Left hindlimb (tissue), 1 donor: ENCODE measurements around the gene INO80D.
"Not testable (repeated sequence)": the region's sequence is repeated elsewhere in the genome, so short reads cannot be mapped to it uniquely, and the experiment has no call there.

ENCODE experiments used
- DNase-seq: peaks from one replicate; pipeline ENCODE4 v3.0.0-alpha.2; 2018

The INO80D gene

DNA sequence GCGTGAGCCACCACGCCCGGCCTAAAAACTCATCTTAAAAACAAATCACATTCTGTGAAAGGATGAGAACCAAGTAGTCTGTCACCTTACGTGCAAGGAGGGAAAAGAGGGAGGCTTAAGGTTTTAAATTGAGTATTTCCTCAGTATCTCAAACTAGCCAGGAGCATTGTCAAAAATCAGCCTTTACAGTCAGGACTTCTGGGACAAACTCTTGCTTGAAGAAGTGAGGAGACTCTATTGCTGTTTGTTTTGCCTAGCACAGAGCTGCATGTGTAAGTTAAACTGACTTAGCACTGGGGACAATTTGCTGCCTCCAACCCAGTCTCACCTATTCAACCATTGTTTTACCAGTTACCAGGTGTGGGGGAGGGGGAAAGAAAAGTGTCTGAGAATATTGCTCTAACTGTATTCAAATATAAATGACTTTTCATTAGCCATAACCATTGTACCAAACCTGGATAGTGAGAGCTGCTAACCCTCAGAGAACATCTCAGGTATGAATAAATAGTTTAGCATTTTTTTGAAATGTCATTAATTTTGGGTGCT is 3.6 kb downstream of the INO80D start:
- DNase-seq: no peak

DNA sequence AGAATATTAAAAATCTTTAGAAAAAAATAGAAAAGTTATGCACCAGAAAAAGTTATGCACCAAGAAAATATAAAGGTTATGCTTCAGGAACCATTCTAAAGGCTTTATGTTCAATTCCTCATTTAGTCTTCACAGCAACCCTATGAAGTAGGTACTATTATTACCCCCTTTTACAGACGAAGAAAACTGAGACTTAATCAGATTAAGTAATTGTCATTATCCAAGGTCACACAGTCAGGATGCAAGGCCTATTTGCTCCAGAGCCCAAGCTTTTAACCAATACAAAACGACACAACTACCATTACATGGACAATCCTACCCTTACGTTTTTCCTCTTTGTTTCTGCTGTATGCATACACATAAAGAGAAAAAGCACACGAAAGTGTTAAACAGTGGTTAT is 5.0 kb downstream of the INO80D start:
- no peak for DNase-seq

DNA sequence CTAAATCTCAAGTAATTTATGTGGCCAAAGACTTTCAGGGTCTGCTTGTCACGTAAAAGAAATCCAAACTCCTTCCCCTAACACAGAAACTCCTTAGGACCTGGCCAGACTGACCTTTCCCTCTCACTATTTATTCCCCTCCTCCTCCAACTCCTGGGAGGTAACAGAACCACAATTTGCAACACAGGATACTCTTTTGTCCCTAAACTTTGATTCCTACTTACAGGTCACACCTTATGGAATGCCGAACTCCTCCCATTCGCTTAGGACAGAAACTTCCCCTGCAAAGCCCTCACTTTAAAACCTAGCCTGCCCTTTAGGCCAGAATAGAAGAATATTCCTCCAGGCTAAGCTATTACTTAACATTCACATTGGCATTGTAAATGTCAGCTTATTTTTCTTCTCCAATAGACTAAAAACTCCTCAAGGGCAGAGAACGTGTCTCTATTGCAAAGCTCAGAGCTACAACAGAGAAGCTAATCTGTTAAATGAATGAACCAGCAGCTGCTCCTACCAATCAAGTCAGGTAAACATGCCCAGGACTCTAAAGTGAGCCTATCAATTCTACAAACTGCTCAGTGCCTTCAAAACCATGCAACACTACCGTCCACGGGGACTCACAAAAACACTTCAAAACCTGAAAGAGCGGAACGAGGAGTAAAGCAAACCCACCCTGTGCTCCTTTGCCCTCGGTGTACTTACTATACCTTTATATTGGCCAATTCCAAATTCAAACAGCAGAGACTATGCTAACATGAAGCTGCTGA is 6.1 kb downstream of the INO80D start:
- DNase-seq: no peak

DNA sequence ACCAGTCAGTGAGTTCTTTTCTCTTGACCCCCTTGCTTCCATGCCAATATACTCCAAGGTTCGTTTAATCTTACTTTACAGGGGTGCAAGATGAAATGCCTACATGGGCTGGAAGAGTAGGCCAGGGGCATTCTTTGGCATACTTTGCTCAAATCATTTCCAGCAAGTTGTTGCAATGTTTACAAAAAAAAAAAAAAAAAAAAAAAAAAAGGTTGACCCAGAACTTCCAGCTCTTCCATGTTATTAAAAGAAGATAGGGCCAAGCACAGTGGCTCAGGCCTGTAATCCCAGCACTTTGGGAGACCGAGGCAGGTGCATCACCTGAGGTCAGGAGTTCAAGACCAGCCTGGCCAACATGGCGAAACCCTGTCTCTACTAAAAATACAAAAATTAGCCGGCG is 8.1 kb downstream of the INO80D start:
- not testable (repeated sequence) for DNase-seq

DNA sequence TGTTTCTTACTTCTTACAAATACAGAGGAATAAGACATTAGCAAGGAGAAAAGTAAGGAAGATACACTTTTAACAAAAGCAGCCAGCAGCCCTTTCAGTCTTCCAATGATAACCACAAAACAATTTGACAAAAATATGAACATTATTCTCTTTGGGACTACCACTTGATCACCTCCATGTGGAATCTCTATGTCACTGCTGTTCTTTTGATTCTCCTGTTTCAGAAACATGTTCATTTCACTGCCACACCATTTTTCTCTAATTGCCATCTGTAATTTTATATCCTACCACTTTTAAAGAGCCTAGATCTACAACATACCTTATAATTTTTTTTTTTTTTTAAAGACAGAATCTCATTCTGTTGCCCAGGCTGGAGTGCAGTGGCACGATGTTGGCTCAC is 10.9 kb downstream of the INO80D start:
- no peak for DNase-seq

DNA sequence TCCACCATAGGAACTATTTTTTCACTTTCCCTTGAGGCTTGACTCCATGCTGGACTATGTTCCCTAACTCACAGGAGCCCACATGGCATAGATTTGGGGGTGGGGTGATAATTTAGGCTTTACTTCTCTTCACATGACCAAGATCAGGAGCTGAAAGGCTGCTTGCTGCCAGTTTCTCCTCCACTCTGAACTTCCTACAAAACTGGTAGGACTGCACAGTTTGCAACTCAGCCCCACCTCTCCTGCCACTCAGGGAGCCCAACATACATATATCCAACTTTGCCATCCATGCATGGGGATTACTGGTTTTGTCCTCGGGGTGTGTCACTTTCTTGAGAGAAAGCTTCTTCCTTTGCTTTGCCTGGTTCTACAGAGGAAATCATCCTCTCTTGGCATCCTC is 14.2 kb downstream of the INO80D start:
- no peak for DNase-seq

DNA sequence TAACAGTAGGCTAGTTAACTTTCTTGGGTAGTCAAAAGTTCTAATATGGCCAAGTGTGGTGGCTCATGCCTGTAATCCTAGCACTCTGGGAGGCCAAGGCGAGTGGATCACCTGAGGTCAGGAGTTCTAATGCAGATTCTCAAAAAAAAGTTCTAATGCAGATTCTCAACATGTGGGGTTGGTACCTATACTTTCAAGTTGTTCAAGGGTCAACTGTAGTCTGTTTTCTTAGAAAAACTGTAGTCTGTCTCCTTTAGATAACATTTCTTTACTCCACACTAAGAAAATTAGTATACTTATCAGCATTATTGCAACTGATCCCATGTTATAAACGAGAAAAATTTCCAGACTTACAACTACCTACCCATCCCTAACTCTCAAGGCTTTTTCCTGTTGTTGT is 16.6 kb downstream of the INO80D start:
- DNase-seq: no peak

DNA sequence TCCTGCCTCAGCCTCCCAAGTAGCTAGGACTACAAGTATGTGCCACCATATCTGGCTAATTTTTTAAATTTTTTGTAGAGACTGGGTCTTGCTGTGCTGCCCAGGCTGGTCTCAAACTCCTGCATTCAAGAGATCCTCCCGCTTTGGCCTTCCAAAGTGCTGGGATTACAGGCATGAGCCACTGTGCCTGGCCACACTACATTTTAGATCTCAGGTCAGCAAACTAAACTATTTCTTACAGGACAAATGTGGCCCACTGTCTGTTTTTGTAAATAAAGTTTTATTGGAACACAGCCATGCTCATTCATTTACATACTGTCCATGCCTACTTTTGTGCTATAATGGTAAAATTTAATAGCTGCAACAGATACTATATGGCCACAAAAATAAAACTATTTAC is 17.8 kb downstream of the INO80D start:
- DNase-seq: no peak

DNA sequence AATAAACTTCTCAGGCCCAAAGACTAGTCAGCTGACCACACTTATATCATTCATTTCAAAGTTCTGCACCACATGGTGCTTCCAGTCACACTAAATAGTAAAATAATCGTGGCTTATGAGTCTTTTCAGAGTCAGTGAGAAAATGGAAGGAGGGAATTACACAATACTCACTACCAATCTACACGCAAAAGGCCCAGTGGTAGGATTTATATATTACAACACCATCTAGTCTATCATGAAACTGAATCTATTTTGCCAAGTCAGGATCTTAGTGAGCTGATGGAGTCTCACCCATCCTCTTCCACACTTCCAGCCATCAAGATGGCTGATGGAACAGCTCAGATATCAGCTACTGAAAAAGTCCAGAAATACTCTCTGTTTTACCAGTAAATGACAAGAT is 21.9 kb downstream of the INO80D start:
- DNase-seq: no peak

DNA sequence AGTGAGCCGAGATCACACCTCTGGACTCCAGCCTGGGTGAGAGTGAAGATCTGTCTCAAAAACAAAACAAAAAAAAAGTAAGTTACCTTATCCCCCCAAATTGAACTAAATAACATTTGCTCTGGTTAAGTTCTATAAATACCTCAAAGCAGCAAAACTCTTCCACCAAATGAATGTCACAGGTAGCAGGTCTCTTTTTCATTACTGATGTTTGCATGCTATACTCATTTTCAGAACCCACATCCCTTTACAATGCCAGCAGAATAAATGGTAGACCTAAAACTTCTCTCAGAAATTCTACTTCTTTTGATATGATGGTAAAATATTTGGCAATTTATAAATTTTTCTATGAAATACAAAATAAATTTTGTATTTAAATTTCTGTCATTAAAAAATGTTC is 22.3 kb downstream of the INO80D start:
- DNase-seq: no peak

DNA sequence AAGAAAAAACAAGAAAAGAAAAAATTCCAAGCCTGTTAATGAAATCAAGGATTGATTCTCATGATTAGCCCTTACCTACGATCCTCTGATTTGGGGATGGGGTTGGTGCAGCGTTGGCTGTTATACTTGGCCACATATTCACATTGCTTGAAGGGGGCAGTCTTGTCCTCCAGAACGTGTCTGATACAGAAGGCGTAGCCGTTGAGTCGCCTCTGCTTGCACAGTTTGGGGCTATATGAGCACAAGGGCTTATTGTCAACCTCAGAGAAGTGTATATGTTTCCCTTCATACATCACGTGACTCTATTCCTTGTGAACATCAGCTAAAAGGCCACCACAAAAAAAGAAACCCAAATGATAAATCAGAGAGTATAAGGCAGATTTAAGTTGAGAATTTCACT is 23.2 kb downstream of the INO80D start:
- DNase-seq: no peak

DNA sequence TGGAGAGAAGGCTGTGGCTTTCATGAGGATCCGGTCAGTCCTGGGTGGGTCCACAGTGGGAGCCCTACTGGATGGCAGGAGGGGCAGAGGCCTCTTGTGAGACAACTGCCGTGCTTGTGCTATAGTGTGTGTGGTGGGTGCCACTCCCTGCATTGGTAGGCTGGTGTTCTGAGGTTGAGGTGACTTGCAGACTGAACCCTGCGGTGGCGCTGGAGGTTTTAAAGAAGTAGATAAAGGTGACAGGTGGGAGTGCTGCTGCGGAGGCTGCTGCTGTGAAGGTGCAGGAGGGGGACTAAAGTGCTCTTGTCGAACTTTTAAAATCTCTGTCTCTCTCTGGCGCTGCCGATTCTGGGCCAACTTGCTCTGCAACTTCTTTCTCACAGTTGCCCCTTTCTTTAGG is 29.7 kb downstream of the INO80D start:
- no peak for DNase-seq

DNA sequence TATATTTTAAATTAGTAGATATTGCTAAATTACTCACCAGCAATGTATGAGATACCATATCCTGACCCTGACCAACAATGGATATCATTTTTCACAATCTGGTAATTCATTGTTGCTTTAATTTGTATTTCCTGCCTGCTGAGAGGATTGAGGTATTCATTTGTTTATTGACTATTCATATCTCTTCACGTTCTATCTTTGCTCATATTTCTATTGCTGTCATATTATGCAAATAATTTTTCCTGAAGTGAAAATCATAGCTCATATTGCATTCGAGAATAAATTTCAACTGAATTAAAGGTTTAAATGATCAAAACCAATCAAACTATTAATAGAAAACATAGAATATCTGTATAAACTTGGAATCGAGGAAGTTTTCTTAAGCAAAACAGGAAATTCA is 31.0 kb downstream of the INO80D start:
- no peak for DNase-seq

DNA sequence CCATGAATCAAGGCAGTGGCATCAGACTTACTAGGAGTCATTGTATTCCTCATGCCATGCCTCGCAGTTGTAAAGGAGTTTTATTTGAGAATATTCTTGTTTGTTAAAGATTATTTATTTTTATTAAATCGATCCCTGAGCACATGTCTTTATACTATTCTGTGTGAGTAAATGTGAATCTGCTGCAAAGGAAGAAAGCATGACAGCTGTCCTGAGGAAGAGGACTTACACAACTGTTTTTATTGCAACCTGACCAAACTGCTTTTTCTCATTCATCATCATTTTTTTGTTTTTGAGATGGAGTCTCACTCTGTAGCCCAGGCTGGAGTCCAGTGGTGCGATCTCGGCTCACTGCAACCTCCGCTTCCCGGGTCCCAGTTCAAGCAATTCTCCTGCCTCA is 34.1 kb downstream of the INO80D start:
- no peak for DNase-seq

DNA sequence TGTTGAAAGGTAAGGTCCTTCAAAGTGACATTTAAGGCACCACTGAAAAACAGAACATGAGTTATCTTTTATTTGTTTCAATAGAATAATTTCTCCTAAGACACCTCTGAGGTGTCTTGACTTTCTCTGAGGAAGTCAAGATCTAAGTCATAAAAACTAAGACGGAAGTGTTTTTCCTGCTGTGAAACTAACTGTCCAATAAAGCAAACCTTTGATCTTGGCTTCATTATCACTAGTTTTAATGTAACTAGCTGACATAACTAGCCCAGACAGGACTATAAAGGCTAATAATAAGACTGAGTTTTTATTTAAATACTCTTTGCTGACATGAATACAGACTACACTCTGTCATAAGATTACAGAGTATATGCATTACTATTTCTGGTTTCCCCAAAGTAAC is 36.6 kb downstream of the INO80D start:
- no peak for DNase-seq

DNA sequence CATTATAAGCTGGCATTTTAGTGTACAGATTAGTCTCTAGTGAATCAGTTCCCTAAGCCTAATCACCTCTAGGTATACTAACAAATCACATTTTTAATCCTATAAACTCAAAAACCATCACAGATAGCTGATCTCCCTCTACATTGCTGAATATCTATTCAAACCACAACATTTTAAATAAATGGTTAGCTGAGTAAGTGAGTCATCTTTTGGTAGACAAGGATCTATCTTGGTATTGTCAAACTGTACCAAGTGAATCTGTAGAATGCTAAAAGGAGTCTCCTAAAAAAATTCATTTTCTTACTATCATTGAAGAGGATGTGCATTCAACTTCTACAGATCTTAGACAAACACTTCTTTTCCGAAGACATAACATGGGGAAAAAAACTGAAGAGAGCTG is 40.7 kb downstream of the INO80D start:
- DNase-seq: no peak

DNA sequence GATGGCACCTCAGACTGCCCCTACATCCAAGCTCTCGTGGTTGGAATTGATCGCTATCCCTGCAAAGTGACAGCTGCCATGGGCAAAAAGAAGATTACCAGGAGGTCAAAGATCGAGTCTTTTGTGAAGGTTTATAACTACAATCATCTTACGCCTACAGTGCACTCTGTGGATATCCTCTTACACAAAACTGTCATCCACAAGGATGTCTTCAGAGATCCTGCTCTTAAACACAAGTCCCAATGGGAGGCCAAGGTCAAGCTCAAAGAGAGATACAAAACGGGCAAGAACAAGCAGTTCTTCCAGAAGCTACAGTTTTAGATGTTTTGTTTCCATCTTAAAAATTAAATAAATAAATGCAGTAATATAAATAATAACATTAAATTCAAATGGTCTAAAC is 45.4 kb downstream of the INO80D start:
- DNase-seq: no peak

DNA sequence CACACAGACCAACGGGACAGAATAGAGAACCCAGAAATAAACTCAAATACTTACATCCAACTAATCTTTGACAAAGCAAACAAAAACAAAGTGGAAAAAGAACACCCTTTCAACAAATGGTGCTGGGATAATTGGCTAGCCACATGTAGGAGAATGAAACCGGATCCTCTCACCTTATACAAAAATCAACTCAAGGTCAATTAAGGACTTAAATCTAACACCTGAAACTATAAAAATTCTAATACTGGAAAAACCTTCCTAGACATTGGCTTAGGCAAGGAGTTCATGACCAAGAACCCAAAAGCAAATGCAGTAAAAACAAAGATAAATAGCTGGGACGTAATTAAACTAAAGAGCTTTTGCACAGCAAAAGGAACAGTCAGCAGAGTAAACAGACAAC is 50.6 kb downstream of the INO80D start:
- not testable (repeated sequence) for DNase-seq

DNA sequence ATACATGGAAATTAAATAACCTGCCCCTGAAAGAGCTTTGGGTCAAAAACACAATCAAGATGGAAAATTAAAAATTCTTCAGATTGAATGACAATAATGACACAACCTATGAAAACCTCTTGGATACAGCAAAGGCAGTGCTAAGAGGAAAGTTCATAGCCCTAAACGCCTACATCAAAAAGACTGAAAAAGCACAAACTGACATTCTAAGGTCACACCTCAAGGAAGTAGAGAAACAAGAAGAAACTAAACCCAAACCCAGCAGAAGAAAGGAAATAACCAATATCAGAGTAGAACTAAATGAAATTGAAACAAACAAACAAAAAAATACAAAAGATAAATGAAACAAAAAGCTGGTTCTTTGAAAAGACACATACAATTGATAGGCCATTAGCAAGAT is 52.5 kb downstream of the INO80D start:
- not testable (repeated sequence) for DNase-seq

DNA sequence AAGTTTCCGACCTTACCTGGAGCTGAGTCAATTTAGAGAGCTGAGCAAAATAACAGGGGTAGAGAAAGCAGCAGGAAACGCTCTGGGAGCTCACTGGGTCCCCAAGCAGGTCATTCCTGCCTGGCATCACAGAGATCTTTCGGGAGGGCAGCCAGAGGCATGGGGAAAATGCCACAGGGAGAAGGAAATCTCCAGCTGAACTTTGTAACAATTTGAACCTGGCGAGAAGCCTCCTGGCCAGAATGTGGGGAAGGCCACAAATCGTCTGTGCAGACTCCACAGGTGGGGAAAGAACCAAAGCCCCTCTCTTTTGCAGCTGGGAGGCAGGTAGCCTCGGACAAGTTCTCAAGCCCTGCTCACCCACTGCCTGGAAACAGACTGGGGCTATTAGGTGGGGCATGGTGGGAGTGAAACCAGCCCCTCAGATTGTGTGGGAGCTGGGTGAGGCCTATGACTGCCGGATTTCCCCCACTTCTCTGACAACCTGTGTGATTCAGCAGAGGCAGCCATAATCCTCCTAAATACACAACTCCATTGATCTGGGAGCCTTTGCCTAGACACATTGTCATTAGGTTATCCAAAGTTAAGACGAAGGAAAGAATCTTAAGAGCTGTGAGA is 53.9 kb downstream of the INO80D start:
- DNase-seq: no peak

DNA sequence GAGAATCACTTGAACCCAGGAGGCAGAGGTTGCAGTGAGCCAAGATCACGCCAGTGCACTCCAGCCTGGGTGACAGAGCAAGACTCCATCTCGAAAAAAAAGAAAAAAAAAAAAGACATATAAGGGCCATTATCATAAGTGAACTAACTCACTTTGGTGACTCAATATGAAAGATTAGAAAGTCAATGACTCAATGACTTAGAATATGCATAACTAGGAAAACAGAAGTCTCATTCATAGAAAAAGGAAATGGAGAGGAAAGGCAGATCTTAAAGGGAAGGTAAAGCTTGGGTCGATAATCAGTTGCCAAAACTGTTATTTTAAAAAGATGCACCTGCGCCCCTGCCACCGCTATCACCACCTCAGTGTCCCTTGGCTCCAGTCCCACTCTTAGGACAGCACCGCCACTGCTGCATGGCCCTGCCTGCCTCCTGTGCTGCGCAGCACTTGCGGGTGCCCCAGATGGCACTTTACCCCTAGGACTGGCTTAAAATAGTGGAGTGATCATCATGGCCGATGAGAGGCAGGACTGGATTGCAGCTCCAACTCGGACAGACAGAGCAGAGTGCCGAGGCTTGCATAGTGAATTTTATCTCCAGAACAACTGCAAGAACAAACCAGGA is 54.7 kb downstream of the INO80D start:
- DNase-seq: no peak

DNA sequence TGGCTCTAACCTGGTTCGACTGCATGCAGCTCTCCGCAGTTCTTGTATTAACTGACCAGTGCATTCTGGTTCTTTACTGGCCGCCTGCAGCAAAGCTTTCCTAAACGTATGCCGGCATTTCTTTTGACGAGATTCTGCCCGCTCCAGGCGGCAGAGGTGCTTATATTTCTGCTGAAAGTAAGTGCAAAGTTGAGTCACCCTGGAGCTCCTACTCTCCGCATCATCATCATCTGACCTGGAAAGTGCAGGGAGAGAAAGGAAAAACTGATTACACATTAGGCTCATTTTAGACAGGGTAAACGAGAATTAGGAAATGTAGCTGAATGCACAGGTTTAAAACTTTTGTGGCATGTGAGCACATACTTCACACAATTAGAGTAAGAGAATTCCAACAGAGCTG is 57.9 kb downstream of the INO80D start:
- DNase-seq: no peak

DNA sequence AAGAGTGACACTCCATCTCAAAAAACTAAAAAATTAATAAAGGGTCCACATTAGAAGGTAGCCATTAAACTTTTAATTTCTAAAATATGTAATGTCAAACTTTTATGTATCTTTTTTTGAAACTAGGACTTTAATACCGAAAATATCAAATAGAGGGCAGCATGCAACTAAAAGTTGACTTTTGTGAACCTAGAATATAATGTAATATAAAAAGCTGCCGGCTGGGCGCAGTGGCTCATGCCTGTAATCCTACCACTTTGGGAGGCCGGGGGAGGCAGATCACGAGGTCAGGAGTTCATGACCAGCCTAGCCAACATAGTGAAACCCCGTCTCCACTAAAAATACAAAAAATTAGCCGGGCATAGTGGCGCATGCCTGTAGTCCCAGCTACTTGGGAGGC is 62.8 kb downstream of the INO80D start:
- no peak for DNase-seq

DNA sequence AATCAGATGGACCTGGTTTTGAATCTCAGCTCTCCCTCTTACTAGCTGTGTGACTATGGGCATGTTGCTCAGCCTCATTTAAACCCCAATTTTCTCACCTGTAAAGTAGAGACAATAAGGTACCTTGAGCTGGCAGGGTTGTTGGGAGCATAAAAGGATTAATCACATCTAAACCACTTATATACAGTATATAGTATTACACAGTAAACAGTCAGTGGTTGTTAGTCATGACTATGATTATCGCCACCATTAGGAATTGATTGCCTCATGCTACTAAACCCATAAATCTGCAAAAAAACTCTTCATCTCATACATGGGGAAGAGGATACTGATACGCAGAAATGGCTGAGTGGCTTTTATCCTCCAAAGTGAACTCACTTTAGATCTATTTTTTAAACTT is 65.8 kb downstream of the INO80D start:
- no peak for DNase-seq
